Kidney epithelial cell (primary cell): ENCODE data around the gene CCDC57. TPM values are rescaled to one million over a fixed set of nuclear protein-coding genes. Genes with fewer than 3 reads are reported as not detected.
"Not testable (repeated sequence)": the region's sequence is repeated elsewhere in the genome, so short reads cannot be mapped to it uniquely, and the experiment has no call there.

Source experiments
- DNase-seq: peaks from one replicate; pipeline ENCODE4 v3.0.0-alpha.2; 2010; ENCODE audit warnings: low read depth
- H3K27me3 ChIP-seq: 2 replicates; pipeline ENCODE4 v1.6.0; 2011; ENCODE audit warnings: low read length; ENCODE audit not compliant: control insufficient read depth, insufficient read depth
- H3K36me3 ChIP-seq: 2 replicates; pipeline ENCODE4 v1.5.1; 2011; ENCODE audit warnings: low read length; ENCODE audit not compliant: control insufficient read depth, insufficient read depth
- H3K4me3 ChIP-seq: 2 replicates; pipeline ENCODE4 v1.5.1; 2011; ENCODE audit warnings: low read depth, mild to moderate bottlenecking, control low read depth, low read length
- total RNA-seq: library from RNA; depleted of rRNA; stranded (reverse); fragments of >200 nt; gene quantifications from 2 replicates; pipeline ENCODE4 v1.2.3, GENCODE V29; 2015
- TF ChIP-seq, protein P1 (sequence below): IDR thresholded peaks from 2 replicates; pipeline ENCODE4 v1.5.1; 2011; ENCODE audit warnings: mild to moderate bottlenecking, moderate library complexity, low read length, control low read depth, inconsistent platforms; ENCODE audit not compliant: insufficient read depth, poor library complexity, severe bottlenecking

The CCDC57 gene, protein sequence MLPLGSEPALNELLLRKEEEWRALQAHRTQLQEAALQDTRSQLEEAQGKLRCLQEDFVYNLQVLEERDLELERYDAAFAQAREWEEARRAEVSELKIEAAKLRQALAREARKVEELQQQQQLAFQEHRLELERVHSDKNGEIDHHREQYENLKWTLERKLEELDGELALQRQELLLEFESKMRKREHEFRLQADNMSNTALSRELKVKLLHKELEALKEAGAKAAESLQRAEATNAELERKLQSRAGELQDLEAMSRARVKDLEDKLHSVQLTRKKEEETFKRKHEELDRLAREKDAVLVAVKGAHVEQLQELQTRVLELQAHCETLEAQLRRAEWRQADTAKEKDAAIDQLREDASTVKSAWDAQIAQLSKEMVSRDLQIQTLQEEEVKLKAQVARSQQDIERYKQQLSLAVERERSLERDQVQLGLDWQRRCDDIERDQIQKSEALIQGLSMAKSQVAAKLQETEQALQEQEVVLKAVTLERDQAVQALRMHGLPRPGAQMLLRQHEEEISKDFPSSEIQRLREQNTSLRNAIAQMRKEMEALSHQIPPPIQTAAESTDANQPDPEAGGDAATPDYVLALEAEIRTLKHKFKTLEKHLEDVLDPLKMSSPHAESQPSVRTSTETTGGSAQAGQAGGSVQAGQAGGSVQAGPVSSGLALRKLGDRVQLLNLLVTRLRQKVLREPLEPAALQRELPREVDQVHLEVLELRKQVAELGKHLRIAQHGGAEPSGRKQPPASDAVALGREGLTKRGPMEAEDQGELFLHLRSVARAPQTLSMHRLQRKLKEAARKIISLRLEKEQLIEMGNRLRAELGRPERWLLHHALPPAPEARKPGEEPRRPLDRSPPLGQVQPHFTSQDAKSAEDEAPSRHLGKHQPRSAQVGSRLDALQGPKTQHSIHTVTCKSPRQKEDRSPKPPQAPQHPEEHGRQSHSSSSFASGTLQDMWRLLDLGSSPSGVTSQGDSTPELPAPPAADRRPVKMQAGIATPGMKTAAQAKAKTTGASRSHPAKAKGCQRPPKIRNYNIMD
- 25.5 and 27.5 TPM in 2 replicates for total RNA-seq

DNA sequence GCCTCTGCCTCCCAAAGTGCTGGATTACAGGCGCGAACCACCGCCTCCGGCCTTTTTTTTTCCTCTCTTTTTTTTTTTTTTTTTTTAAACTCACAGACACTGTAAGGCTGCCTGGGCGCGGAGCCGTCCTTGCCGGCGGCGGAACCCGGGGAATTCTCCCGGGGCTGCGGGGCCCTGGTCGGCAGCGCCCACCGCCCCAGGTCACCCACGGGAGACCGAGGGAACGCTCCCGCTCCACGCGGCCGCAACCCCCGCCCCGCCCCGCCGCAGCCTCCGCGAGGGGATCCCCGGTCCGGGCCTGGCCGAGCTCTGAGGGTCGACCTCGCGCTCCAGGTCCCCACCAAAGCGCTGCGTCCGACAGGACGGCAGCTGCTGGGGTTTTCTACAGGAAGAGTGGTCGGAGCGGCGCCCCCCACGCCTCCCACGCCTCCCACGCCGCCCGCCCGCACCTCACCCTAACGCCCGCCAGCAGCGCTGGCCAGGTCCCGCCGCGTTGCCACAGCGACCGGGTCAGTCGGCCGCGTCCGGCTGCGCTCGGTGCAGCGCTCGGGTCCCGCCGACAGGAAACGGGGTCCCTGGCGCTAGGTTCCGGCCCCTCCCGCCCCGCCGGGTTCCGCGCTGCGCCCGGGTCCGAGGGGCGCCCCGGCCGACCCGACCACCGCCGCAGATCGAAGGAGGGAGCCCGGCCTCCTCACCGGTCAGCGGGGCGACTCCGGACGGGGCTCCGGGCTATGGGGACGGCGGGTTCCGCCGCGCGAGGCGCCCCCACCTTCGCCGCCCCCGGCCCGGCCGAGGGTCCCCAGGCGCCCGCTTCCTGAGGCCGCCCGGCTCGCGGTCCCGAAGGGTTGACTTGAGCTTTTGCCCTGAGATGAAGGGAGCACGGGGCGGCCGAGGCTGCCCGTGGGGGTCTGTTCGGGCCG lies at the start of gene CCDC57:
Gene CCDC57, minus strand, starts transcription at position 512 of the 920 bp plus-strand sequence. CDS start 10,898 bp downstream, outside the sequence.
- Histone ChIP-seq H3K27me3 (no peaks in the 10 kb centered on the region), H3K4me3 (peak within 1 kb of the TSS; percentile 84), H3K36me3 (no peaks in the 10 kb centered on the region)
- DNase-seq = no peak
- TF ChIP-seq, protein P1, sequence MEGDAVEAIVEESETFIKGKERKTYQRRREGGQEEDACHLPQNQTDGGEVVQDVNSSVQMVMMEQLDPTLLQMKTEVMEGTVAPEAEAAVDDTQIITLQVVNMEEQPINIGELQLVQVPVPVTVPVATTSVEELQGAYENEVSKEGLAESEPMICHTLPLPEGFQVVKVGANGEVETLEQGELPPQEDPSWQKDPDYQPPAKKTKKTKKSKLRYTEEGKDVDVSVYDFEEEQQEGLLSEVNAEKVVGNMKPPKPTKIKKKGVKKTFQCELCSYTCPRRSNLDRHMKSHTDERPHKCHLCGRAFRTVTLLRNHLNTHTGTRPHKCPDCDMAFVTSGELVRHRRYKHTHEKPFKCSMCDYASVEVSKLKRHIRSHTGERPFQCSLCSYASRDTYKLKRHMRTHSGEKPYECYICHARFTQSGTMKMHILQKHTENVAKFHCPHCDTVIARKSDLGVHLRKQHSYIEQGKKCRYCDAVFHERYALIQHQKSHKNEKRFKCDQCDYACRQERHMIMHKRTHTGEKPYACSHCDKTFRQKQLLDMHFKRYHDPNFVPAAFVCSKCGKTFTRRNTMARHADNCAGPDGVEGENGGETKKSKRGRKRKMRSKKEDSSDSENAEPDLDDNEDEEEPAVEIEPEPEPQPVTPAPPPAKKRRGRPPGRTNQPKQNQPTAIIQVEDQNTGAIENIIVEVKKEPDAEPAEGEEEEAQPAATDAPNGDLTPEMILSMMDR = no peak

DNA sequence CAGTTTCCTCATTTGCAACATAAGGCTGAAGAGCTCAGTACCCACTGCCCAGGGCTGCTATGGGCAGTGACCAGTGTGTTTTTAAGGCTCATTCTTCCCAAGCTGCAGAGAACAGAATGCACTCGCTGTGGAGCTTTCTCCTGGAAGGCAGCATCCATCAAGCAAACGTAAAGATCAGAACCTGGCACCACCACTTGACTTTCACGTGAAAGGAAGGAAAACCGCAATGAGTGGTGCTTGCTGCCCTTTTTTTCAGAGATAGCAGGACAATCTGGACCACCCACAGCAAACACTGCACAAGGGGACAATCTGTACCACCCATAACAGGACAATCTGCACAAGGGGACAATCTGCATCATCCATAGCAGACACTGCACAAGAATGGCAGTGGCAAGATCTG lies 49.7 kb upstream of the CCDC57 start:
- H3K27me3 ChIP-seq = no peaks in the 10 kb centered on the region
- no peak overlapping the region for H3K4me3 ChIP-seq
- DNase-seq = no peak
- H3K36me3 ChIP-seq = peaks cover 5% of the 10 kb centered on the region
- TF ChIP-seq, protein P1 = no peak

DNA sequence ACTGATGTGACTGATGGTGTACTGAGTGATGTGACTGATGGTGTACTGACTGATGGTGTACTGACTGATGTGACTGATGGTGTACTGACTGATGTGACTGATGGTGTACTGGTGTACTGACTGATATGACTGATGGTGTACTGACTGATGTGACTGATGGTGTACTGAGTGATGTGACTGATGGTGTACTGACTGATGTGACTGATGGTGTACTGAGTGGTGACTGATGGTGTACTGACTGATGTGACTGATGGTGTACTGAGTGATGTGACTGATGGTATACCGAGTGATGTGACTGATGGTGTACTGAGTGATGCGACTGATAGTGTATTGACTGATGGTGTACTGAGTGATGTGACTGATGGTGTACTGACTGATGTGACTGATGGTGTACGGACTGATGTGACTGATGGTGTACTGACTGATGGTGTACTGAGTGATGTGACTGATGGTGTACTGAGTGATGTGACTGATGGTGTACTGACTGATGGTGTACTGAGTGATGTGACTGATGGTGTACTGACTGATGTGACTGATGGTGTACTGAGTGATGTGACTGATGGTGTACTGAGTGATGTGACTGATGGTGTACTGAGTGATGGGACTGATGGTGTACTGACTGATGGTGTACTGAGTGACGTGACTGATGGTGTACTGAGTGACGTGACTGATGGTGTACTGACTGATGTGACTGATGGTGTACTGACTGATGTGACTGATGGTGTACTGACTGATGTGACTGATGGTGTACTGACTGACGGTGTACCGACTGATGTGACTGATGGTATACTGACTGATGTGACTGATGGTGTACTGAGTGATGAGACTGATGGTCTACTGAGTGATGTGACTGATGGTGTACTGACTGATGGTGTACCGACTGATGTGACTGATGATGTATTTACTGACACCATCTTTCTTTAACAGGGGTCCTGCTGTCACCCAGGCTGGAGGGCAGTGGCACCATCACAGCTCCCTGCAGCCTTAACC lies 47.6 kb upstream of the CCDC57 start:
- not testable (repeated sequence) for H3K27me3 ChIP-seq, H3K4me3 ChIP-seq, DNase-seq, H3K36me3 ChIP-seq

DNA sequence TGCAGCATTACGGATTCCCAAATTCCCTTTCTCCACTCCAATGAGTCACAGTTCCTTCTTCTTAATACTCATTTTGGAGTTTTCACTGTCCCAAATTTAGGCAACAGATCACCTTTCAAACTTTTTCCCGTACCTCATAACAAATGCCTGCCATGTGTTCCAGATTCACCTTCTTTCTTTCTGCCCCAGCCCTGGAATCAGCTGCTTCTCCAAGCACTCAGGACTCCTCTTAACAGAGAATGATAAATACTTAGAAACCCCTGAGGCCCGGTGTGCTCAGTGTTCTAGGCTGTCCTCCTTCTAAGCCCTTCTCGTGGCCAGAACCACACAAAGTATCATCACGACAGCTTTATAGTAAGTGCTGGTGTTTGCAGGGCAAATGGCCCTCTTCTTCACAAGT lies 45.9 kb upstream of the CCDC57 start:
- TF ChIP-seq, protein P1 = no peak
- Histone ChIP-seq H3K36me3 (peaks cover 10% of the 10 kb centered on the region), H3K27me3 (no peaks in the 10 kb centered on the region), H3K4me3 (no peak overlapping the region)
- no peak for DNase-seq

DNA sequence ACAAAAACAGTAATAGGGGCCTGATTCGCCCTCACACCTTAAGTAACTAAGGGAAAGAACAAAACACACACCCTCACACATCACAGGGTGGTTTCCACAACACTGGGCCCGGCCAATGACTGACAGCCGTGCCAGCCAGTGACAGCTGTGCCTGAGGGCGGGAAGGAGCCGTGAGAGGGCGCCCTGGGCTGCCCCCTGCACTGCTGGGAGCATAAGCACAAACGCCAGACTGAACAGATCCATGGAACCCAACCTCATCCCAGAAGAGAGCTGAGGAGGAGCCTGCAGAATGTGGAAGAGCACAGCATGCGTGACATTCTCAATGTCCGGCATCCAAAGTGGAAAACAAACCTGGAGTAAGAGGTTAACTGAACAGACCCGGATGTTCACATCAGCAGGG lies 44.8 kb upstream of the CCDC57 start:
- H3K36me3 ChIP-seq = peaks cover 14% of the 10 kb centered on the region
- DNase-seq = no peak
- TF ChIP-seq, protein P1 = peak; percentile 14
- H3K4me3 ChIP-seq = no peak overlapping the region
- no peaks in the 10 kb centered on the region for H3K27me3 ChIP-seq
